Stomach smooth muscle (tissue), 2 donors: ENCODE results near the gene ACP4.

Experiments used
- H3K27ac ChIP-seq: one replicate; pipeline ENCODE4 v1.7.0; 2013; ENCODE audit warnings: mild to moderate bottlenecking, low read length, inconsistent platforms
- H3K27me3 ChIP-seq, 2 donors: one replicate each; pipeline ENCODE4 v1.7.0; 2013; ENCODE audit warnings: low read length in 2 of 2; ENCODE audit not compliant: insufficient read depth in 2 of 2, control insufficient read depth in 1 of 2
- H3K36me3 ChIP-seq, 2 donors: one replicate each; pipeline ENCODE4 v1.7.0; 2013; ENCODE audit warnings: low read length in 2 of 2; ENCODE audit not compliant: control insufficient read depth in 2 of 2, insufficient read depth in 2 of 2
- H3K4me1 ChIP-seq: one replicate; pipeline ENCODE4 v1.7.0; 2013; ENCODE audit warnings: low read length; ENCODE audit not compliant: control insufficient read depth, insufficient read depth
- H3K4me3 ChIP-seq, 2 donors: one replicate each; pipeline ENCODE4 v1.7.0; 2013; ENCODE audit warnings: low read length in 2 of 2
- H3K9ac ChIP-seq, 2 donors: one replicate each; pipeline ENCODE4 v1.7.0; 2013; ENCODE audit warnings: low read length in 2 of 2, mild to moderate bottlenecking in 1 of 2
- H3K9me3 ChIP-seq, 2 donors: one replicate each; pipeline ENCODE4 v1.7.0; 2013; ENCODE audit warnings: low read length in 2 of 2; ENCODE audit not compliant: control insufficient read depth in 2 of 2
- donor health status: healthy.
- donor health status: Pancreatic carcinoma.

ACP4 gene

DNA sequence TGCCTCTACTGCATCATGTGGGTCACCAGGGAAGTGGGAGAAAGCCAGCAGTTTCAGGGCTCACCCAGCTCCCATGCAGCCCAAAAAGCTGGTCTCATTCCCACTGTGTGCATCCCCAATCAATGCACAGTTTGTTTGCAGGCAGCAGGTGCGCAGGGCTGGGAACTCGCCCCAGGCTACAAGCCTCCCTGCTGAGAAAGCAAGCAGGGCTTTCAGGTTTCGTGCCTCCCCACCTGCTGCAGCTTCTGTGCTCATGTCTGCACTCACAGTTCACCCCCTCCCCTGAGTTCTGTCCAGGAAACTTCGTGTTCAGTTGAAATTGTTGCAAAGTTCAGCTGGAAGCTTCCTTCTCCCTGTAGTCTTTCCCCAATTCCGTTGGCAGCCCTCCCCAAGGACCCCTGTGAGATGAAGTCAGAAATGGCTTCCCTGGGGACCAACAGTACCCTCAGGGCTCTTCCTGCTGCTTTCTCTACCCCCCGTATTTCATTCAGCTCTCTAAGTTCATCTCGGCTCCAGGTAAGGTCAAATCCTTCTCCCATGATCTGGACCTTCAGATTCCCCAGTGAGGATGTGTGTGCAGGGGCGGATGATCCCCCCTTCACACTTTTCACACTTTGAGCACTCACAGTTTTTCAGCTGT is 54.2 kb downstream of the ACP4 start:
- H3K27me3 ChIP-seq: peaks cover 0 to 3% of the 10 kb centered on the region in 2 donors
- H3K36me3 ChIP-seq: no peaks in the 10 kb centered on the region
- no peak overlapping the region for H3K4me3 ChIP-seq
- H3K9me3 ChIP-seq: peaks cover 0 to 13% of the 10 kb centered on the region in 2 donors
- H3K27ac ChIP-seq: no peak overlapping the region
- no peak overlapping the region for H3K9ac ChIP-seq
- H3K4me1 ChIP-seq: no peaks in the 10 kb centered on the region
